ENCODE results near the gene KPRP. TPM values are rescaled to one million over a fixed set of nuclear protein-coding genes. Genes with fewer than 3 reads are reported as not detected.

The KPRP gene
- total and polyA plus RNA-seq, 2 of the 13 experiments (the other 11 are each of a cell fraction or from before 2014, with no cell fraction given) = not detected

DNA sequence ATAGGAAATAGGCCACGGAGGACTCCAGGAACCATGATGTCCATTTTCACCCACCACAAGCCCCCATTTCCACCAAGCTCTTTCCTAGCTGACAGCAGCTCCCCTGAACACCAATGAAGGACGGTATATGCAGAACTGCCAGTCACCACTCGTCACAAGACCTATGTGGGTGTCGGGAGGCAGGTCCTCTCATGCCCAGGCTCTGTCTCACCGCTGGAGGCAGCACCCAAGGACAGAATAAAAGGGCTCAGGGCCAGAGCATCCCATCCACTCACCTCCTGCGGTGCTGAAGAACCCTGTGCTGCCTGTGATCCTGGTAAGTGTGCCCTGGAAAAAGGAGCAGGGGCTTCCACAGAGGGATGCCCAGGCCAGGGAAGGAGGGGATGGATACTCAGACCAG is 17.1 kb downstream of the KPRP start, which contains the start of gene LCE1F (continued):
- TF ChIP-seq, protein P1, sequence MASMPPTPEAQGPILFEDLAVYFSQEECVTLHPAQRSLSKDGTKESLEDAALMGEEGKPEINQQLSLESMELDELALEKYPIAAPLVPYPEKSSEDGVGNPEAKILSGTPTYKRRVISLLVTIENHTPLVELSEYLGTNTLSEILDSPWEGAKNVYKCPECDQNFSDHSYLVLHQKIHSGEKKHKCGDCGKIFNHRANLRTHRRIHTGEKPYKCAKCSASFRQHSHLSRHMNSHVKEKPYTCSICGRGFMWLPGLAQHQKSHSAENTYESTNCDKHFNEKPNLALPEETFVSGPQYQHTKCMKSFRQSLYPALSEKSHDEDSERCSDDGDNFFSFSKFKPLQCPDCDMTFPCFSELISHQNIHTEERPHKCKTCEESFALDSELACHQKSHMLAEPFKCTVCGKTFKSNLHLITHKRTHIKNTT (CRISPR knock-in tag; IDR thresholded peaks at IDR 0.05) = no peak
- TF ChIP-seq DNMT1 (CRISPR knock-in tag; IDR thresholded peaks at IDR 0.05) (no peak), FOXK2 (IDR thresholded peaks at IDR 0.05) (no peak), PCBP2 (optimal IDR thresholded peaks at IDR 0.05; ENCODE audit: low read depth, low read length, poor library complexity, severe bottlenecking) (no peak)
- TF ChIP-seq, protein P2, sequence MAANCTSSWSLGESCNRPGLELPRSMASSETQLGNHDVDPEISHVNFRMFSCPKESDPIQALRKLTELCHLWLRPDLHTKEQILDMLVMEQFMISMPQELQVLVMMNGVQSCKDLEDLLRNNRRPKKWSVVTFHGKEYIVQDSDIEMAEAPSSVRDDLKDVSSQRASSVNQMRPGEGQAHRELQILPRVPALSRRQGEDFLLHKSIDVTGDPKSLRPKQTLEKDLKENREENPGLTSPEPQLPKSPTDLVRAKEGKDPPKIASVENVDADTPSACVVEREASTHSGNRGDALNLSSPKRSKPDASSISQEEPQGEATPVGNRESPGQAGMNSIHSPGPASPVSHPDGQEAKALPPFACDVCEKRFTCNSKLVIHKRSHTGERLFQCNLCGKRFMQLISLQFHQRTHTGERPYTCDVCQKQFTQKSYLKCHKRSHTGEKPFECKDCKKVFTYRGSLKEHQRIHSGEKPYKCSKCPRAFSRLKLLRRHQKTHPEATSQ (CRISPR knock-in tag; IDR thresholded peaks at IDR 0.05; ENCODE audit: borderline replicate concordance) = no peak

DNA sequence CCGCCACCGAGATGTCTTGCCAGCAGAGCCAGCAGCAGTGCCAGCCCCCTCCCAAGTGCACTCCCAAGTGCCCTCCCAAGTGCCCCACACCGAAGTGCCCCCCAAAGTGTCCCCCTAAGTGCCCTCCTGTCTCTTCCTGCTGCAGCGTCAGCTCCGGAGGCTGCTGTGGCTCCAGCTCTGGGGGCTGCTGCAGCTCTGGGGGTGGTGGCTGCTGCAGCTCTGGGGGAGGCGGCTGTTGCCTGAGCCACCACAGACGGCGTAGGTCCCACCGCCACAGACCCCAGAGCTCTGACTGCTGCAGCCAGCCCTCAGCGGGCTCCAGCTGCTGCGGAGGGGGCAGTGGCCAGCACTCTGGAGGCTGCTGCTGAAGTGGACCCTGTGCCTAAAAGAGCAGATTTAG is 18.5 kb downstream of the KPRP start:
- in situ Hi-C loops (cut with HindIII; ENCODE audit: extremely low pct_ligation_motif_present, low pct_unique_long_range_greater_than_20kb) (no loop called here), intact Hi-C loops (cut with micrococcal nuclease; ENCODE audit: unreplicated experiment) (no loop called here)
- Histone ChIP-seq H3K27me3 (ENCODE audit: control insufficient read depth in 1 of 2, insufficient read depth in 2 of 2, low read length in 2 of 2) (no peaks in the 10 kb centered on the region), H3K36me3 (replicated peaks in 1 of 2; ENCODE audit: control insufficient read depth in 1 of 2, insufficient read depth in 2 of 2, low read length in 2 of 2) (no peaks in the 10 kb centered on the region), H3K4me1 (ENCODE audit: insufficient read depth, low read length) (no peaks in the 10 kb centered on the region), H4K20me1 (ENCODE audit: insufficient read depth, low read length) (no peaks in the 10 kb centered on the region), H3K27ac (ENCODE audit: extremely low read length, insufficient read depth, low read length) (no peak overlapping the region), H2AFZ (ENCODE audit: low read length) (no peak overlapping the region), H3K9me3 (ENCODE audit: low read length) (no peaks in the 10 kb centered on the region), H3K4me2 (ENCODE audit: low read depth, low read length) (no peak overlapping the region), H3K79me2 (ENCODE audit: insufficient read depth, low read length) (no peaks in the 10 kb centered on the region), H3K9ac (ENCODE audit: insufficient read depth, low read depth, low read length) (no peak overlapping the region), H3K4me3 (replicated peaks in 1 of 3; ENCODE audit: insufficient read depth in 1 of 3, low read depth in 2 of 3, low read length in 3 of 3) (no peak overlapping the region)
- ChIA-PET POLR2A (no interaction called here), CTCF (ENCODE audit: low intra/inter-chr PET ratio, low total read pairs) (no interaction called here)
- DNase-seq (ENCODE audit: low spot score) = no peak
- no peak for FAIRE-seq
- BruUV-seq (replicated peaks) = no TSS peak
- no peak for ATAC-seq
- 0% methylated on average over 2 of the region's 11 CpGs for WGBS (ENCODE audit: low lambda C conversion rate)
- no peak for TF ChIP-seq CC2D1A (CRISPR knock-in tag; IDR thresholded peaks at IDR 0.05)
- TF ChIP-seq, protein P3, sequence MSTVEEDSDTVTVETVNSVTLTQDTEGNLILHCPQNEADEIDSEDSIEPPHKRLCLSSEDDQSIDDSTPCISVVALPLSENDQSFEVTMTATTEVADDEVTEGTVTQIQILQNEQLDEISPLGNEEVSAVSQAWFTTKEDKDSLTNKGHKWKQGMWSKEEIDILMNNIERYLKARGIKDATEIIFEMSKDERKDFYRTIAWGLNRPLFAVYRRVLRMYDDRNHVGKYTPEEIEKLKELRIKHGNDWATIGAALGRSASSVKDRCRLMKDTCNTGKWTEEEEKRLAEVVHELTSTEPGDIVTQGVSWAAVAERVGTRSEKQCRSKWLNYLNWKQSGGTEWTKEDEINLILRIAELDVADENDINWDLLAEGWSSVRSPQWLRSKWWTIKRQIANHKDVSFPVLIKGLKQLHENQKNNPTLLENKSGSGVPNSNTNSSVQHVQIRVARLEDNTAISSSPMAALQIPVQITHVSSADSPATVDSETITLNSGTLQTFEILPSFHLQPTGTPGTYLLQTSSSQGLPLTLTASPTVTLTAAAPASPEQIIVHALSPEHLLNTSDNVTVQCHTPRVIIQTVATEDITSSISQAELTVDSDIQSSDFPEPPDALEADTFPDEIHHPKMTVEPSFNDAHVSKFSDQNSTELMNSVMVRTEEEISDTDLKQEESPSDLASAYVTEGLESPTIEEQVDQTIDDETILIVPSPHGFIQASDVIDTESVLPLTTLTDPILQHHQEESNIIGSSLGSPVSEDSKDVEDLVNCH (CRISPR knock-in tag; IDR thresholded peaks at IDR 0.05) = no peak
- TF ChIP-seq ZSCAN29 (CRISPR knock-in tag; conservative IDR thresholded peaks at IDR 0.05) = no peak
- no peak for TF ChIP-seq FOXO1 (CRISPR knock-in tag; IDR thresholded peaks at IDR 0.05)
- no peak for TF ChIP-seq HCFC1 (IDR thresholded peaks at IDR 0.05; ENCODE audit: low read depth, low read length)
- TF ChIP-seq, protein P4, sequence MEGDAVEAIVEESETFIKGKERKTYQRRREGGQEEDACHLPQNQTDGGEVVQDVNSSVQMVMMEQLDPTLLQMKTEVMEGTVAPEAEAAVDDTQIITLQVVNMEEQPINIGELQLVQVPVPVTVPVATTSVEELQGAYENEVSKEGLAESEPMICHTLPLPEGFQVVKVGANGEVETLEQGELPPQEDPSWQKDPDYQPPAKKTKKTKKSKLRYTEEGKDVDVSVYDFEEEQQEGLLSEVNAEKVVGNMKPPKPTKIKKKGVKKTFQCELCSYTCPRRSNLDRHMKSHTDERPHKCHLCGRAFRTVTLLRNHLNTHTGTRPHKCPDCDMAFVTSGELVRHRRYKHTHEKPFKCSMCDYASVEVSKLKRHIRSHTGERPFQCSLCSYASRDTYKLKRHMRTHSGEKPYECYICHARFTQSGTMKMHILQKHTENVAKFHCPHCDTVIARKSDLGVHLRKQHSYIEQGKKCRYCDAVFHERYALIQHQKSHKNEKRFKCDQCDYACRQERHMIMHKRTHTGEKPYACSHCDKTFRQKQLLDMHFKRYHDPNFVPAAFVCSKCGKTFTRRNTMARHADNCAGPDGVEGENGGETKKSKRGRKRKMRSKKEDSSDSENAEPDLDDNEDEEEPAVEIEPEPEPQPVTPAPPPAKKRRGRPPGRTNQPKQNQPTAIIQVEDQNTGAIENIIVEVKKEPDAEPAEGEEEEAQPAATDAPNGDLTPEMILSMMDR (CRISPR knock-in tag; IDR thresholded peaks at IDR 0.05) = no peak
